GM12872 (cell line): ENCODE results near the gene RNF19B.

Experiments used
- TF ChIP-seq, protein P1 (sequence below): IDR thresholded peaks from 3 replicates; pipeline ENCODE4 v1.5.1; 2011; ENCODE audit warnings: low read depth, mild to moderate bottlenecking, low read length, moderate library complexity; ENCODE audit not compliant: insufficient read depth

Gene RNF19B

DNA sequence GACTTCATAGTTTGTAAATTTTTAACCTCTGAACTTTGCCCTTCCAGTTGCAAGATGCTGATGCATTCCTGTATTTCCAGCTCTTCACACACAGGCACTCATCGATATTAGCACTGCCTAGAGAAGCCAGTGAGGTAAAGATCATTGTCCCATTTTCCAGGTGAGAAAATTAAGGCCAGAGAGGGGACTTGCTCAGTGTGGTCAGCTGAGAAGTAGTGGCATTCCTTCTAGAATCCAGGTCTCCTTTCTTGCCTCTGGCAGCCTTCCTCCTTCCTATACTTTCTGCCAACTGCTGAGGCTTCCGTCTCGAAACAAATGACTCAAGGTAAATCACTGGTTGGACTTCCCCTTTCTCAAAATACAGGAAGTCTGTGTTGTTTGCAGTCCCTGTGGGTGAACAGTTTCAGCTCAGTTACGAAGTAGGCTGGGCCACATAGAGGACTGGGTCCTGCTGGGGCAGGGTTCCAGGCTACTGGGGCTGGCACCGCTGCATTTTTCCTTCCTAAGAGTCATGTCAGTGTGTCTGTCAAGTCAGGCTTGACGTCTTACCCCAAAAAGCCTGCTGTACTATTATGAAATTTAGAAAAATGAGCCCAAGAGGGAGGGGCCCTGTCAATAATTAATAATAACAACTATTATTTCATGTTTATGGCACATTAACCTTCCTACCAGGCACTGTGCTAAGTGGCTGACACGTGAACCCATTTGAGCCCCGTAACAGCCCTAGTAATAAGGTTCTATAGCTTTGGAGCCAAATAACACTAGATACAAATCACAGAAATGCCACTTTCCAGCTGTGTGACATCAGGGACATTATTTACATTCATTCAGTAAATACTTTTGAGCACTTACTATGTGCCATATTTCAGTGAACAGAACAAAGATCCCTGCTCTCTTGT, 16.6 kb upstream of the RNF19B start:
- TF ChIP-seq, protein P1, sequence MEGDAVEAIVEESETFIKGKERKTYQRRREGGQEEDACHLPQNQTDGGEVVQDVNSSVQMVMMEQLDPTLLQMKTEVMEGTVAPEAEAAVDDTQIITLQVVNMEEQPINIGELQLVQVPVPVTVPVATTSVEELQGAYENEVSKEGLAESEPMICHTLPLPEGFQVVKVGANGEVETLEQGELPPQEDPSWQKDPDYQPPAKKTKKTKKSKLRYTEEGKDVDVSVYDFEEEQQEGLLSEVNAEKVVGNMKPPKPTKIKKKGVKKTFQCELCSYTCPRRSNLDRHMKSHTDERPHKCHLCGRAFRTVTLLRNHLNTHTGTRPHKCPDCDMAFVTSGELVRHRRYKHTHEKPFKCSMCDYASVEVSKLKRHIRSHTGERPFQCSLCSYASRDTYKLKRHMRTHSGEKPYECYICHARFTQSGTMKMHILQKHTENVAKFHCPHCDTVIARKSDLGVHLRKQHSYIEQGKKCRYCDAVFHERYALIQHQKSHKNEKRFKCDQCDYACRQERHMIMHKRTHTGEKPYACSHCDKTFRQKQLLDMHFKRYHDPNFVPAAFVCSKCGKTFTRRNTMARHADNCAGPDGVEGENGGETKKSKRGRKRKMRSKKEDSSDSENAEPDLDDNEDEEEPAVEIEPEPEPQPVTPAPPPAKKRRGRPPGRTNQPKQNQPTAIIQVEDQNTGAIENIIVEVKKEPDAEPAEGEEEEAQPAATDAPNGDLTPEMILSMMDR: no peak

DNA sequence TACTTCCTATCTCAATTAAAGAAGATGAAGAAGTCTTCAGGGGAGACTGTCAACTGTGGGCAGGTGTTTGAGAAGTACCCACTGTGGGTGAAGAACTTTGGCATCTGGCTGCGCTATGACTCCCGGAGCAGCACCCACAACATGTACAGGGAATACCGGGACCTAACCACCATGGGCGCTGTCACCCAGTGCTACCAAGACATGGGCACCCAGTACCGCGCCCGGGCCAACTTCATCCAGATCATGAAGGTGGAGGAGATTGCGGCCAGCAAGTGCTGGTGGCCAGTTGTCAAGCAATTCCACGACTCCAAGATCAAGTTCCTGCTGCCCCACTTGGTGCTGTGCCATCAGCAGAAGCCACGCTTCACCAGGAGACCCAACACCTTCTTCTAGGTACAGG, 15.5 kb upstream of the RNF19B start:
- TF ChIP-seq, protein P1: no peak

DNA sequence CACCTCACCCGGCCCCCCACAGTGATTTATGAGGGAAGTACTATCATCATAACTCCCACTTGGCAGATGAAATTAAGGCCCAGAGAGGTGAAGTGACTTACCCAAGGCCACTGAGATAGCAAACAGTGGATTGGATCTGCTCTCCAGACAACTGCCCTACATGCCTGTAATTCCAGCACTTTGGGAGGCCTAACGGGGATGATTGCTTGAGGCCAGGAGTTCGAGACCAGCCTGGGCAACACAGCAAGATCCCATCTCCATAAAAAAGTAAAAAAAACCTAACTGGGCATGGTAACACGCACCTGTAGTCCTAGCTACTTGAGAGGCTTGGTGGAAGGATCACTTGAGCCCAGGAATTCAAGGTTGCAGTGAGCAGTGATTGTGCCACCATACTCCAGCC, 14.2 kb upstream of the RNF19B start:
- TF ChIP-seq, protein P1: no peak

DNA sequence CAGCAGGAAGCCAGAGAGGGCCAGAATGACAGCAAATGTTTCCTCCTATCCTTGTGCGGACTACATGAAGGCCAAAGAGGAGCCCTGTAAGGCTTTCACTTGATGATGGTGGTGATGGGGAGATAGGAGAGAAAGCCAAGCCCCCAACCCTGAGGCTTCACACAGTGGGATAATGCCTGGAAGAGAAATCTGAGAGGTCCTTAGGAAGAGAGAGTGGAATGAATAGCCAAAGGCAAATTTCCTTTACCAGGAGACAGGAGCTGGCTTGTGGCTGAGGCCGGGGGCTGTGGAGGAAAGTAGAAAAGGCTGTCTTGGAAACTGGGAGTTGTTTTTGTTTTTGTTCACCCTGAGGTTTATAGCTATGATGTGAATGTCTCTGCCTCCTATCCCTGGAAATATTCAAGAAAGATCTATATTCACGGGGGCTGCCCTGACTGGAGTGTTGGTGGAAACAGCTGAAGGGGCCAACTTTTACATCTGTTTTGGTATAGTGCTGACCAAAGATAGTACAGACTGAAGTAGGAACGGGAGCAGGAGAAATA, 13.0 kb upstream of the RNF19B start:
- TF ChIP-seq, protein P1: no peak

DNA sequence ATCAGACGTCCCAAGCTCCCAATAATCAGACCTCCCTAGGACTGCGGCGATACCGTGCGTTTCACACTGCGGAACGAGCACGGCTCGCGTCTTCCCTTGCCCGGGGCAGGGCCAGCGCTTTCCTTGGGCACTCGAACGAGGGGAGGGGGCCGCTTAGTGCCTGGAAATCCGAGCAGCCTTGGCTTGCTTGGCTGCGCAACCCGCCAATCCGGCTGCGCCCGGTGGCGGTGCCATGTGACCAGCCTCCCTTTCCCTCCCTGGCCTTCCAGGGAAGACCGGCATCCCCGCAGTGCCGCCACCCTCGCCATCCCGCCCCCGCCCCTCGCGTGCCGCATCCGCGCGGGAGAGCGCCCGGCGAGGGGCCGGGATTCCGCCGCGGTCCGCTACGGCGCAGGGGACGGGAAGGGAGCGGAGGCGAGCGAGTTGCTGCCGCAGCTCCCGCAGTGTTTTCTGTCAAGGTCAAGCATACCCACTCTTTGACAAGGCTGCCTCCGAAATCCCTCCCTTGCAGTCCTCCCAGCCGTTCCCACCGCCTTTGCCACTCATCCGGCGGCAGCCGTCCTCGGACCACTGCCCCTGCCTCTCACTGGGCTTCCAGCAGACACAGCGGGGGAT, 8.3 kb upstream of the RNF19B start:
- TF ChIP-seq, protein P1: no peak

DNA sequence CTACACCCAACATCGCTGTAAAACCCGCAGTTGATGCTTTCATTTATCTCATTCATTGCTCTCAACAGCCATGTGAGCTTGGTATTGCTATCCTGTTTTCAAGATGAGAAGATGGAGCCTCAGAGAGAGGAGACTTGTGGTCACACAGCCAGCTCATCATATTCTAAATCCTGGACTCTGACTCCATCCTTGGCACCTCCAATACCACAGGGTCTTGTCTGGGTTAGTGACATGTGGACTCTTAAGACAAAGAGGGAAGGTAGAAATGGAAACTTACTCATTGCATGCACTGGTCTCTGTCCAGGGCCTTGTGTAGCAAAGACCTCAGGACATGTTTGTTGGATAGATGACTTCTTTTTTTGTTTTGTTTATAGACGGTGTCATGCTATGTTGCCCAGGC, 7.0 kb upstream of the RNF19B start:
- TF ChIP-seq, protein P1: no peak

DNA sequence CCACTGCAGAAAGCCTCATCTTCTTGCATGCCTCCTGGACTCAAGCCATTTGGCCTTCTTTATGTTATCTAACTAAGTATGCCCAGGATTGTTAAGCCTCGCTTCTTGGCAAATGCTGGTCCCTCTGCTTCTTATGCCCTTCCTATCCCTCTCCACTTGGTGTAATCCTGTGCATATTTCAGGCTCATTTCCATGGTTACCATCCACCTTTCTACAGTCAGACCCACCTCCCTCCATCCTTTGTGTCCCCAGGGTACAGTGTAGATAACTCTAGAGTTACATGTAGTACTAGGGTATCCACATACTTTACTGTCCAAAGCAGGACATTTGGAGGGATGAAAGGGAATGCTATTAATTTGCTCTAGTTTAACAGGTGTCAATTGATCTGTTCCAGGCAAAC, 6.5 kb upstream of the RNF19B start:
- TF ChIP-seq, protein P1: no peak
